ENCODE results near the gene TRIM29. TPM values are rescaled to one million over a fixed set of nuclear protein-coding genes. Genes with fewer than 3 reads are reported as not detected.

Gene TRIM29
- polyA plus RNA-seq, 3 donors from 2014 or later, result not detected

- DNase-seq, result no peak
- no peaks in the 10 kb centered on the region for H3K36me3 Mint-ChIP-seq
- peaks cover 3 to 4% (median 4%) of the 10 kb centered on the region in 3 donors for H3K27me3 Mint-ChIP-seq (ENCODE audit: low read depth in 3 of 3)
- H3K4me3 Mint-ChIP-seq, result no peak overlapping the region
- H3K27ac Mint-ChIP-seq, result no peak overlapping the region
- no peaks in the 10 kb centered on the region for H3K4me1 Mint-ChIP-seq
- no peaks in the 10 kb centered on the region for H3K9me3 Mint-ChIP-seq
Observed at GRCh38 chr11:120097721-120098385, 40.1 kb downstream of the TRIM29 start.

- Mint-ChIP-seq H3K4me1 (no peaks in the 10 kb centered on the region), H3K9me3 (no peaks in the 10 kb centered on the region), H3K4me3 (no peak overlapping the region), H3K27ac (no peak overlapping the region), H3K27me3 (ENCODE audit: low read depth in 3 of 3) (peaks cover 2 to 4% (median 3%) of the 10 kb centered on the region in 3 donors), H3K36me3 (peaks cover 0 to 4% (median 0%) of the 10 kb centered on the region in 3 donors)
- no peak for DNase-seq
Observed at GRCh38 chr11:120096369-120097191, 41.3 kb downstream of the TRIM29 start.

- H3K4me1 Mint-ChIP-seq, result no peaks in the 10 kb centered on the region
- peaks cover 0 to 4% (median 0%) of the 10 kb centered on the region in 3 donors for H3K36me3 Mint-ChIP-seq
- peaks cover 2 to 4% (median 3%) of the 10 kb centered on the region in 3 donors for H3K27me3 Mint-ChIP-seq (ENCODE audit: low read depth in 3 of 3)
- H3K27ac Mint-ChIP-seq, result no peak overlapping the region
- no peak overlapping the region for H3K4me3 Mint-ChIP-seq
- no peak for DNase-seq
- no peaks in the 10 kb centered on the region for H3K9me3 Mint-ChIP-seq
Observed at GRCh38 chr11:120095516-120095915, 42.4 kb downstream of the TRIM29 start.

- Mint-ChIP-seq H3K27ac (no peak overlapping the region), H3K4me3 (no peak overlapping the region), H3K36me3 (peaks cover 0 to 4% (median 0%) of the 10 kb centered on the region in 3 donors), H3K4me1 (no peaks in the 10 kb centered on the region), H3K27me3 (ENCODE audit: low read depth in 3 of 3) (peaks cover 0 to 5% (median 5%) of the 10 kb centered on the region in 3 donors), H3K9me3 (no peaks in the 10 kb centered on the region)
- DNase-seq, result no peak
Observed at GRCh38 chr11:120091701-120092100, 46.2 kb downstream of the TRIM29 start.

- no peak overlapping the region for H3K4me3 Mint-ChIP-seq
- H3K27ac Mint-ChIP-seq, result no peak overlapping the region
- H3K4me1 Mint-ChIP-seq, result no peaks in the 10 kb centered on the region
- peaks cover 0 to 4% (median 0%) of the 10 kb centered on the region in 3 donors for H3K36me3 Mint-ChIP-seq
- no peaks in the 10 kb centered on the region for H3K9me3 Mint-ChIP-seq
- no peak for DNase-seq
- H3K27me3 Mint-ChIP-seq (ENCODE audit: low read depth in 3 of 3), result peaks cover 0 to 5% (median 2%) of the 10 kb centered on the region in 3 donors
Observed at GRCh38 chr11:120091121-120091520, 46.8 kb downstream of the TRIM29 start.

GRCh38 chr11:120090411-120090810, 47.5 kb downstream of the TRIM29 start:
- Mint-ChIP-seq H3K27me3 (ENCODE audit: low read depth in 3 of 3) (peaks cover 4 to 7% (median 4%) of the 10 kb centered on the region in 3 donors), H3K4me3 (no peak overlapping the region), H3K4me1 (no peaks in the 10 kb centered on the region), H3K36me3 (peaks cover 0 to 4% (median 0%) of the 10 kb centered on the region in 3 donors), H3K27ac (no peak overlapping the region), H3K9me3 (peaks cover 0 to 2% (median 0%) of the 10 kb centered on the region in 6 donors)
- no peak for DNase-seq

- peaks cover 4 to 7% (median 4%) of the 10 kb centered on the region in 3 donors for H3K27me3 Mint-ChIP-seq (ENCODE audit: low read depth in 3 of 3)
- H3K4me3 Mint-ChIP-seq, result no peak overlapping the region
- H3K27ac Mint-ChIP-seq, result no peak overlapping the region
- H3K4me1 Mint-ChIP-seq, result no peaks in the 10 kb centered on the region
- H3K9me3 Mint-ChIP-seq, result peaks cover 0 to 2% (median 0%) of the 10 kb centered on the region in 6 donors
- DNase-seq, result no peak
- H3K36me3 Mint-ChIP-seq, result peaks cover 0 to 4% (median 0%) of the 10 kb centered on the region in 3 donors
Observed at GRCh38 chr11:120089036-120090001, 48.6 kb downstream of the TRIM29 start.

GRCh38 chr11:120088056-120088455, 49.9 kb downstream of the TRIM29 start:
- DNase-seq, result no peak
- no peak overlapping the region for H3K27ac Mint-ChIP-seq
- peaks cover 0 to 4% (median 0%) of the 10 kb centered on the region in 3 donors for H3K36me3 Mint-ChIP-seq
- no peak overlapping the region for H3K4me3 Mint-ChIP-seq
- H3K4me1 Mint-ChIP-seq, result no peaks in the 10 kb centered on the region
- peaks cover 0 to 2% (median 0%) of the 10 kb centered on the region in 6 donors for H3K9me3 Mint-ChIP-seq
- peaks cover 4 to 7% (median 4%) of the 10 kb centered on the region in 3 donors for H3K27me3 Mint-ChIP-seq (ENCODE audit: low read depth in 3 of 3)

- Mint-ChIP-seq H3K36me3 (no peaks in the 10 kb centered on the region), H3K27me3 (ENCODE audit: low read depth in 3 of 3) (peaks cover 4 to 7% (median 4%) of the 10 kb centered on the region in 3 donors), H3K4me3 (no peak overlapping the region), H3K4me1 (no peaks in the 10 kb centered on the region), H3K27ac (no peak overlapping the region), H3K9me3 (peaks cover 0 to 3% (median 0%) of the 10 kb centered on the region in 6 donors)
- no peak for DNase-seq
Observed at GRCh38 chr11:120086651-120087050, 51.3 kb downstream of the TRIM29 start.

- Mint-ChIP-seq H3K27me3 (ENCODE audit: low read depth in 3 of 3) (peaks cover 5 to 12% (median 8%) of the 10 kb centered on the region in 3 donors), H3K4me3 (no peak overlapping the region), H3K36me3 (no peaks in the 10 kb centered on the region), H3K9me3 (peaks cover 0 to 3% (median 0%) of the 10 kb centered on the region in 6 donors), H3K27ac (no peak overlapping the region), H3K4me1 (no peaks in the 10 kb centered on the region)
- peak; percentile 3 to 18 (median 11) for DNase-seq
Observed at GRCh38 chr11:120079750-120080610, 57.9 kb downstream of the TRIM29 start.

- DNase-seq, result no peak
- no peak overlapping the region for H3K27ac Mint-ChIP-seq
- no peaks in the 10 kb centered on the region for H3K4me1 Mint-ChIP-seq
- H3K36me3 Mint-ChIP-seq, result no peaks in the 10 kb centered on the region
- no peak overlapping the region for H3K4me3 Mint-ChIP-seq
- peaks cover 0 to 3% (median 0%) of the 10 kb centered on the region in 6 donors for H3K9me3 Mint-ChIP-seq
- peaks cover 5 to 12% (median 8%) of the 10 kb centered on the region in 3 donors for H3K27me3 Mint-ChIP-seq (ENCODE audit: low read depth in 3 of 3)
Observed at GRCh38 chr11:120078397-120078796, 59.5 kb downstream of the TRIM29 start.

- H3K36me3 Mint-ChIP-seq, result no peaks in the 10 kb centered on the region
- no peaks in the 10 kb centered on the region for H3K4me1 Mint-ChIP-seq
- no peak overlapping the region for H3K27ac Mint-ChIP-seq
- no peak for DNase-seq
- H3K27me3 Mint-ChIP-seq (ENCODE audit: low read depth in 3 of 3), result peaks cover 5 to 17% (median 6%) of the 10 kb centered on the region in 3 donors
- no peaks in the 10 kb centered on the region for H3K9me3 Mint-ChIP-seq
- H3K4me3 Mint-ChIP-seq, result no peak overlapping the region
Observed at GRCh38 chr11:120074076-120074475, 63.8 kb downstream of the TRIM29 start.
